RPMI8226 (cell line): ENCODE results near the gene NKD2.
A peak's percentile ranks its signal among the peaks of the same experiment; 100 is the strongest.

Source experiments
- DNase-seq: peaks from one replicate; pipeline ENCODE4 v3.0.0-alpha.2; 2015

The NKD2 gene

GRCh38 chr5:1032011-1032410, 23.4 kb downstream of the NKD2 start:
- no peak for DNase-seq

GRCh38 chr5:1032551-1033027, 24.0 kb downstream of the NKD2 start:
- DNase-seq: no peak

GRCh38 chr5:1033178-1033577, 24.6 kb downstream of the NKD2 start:
- no peak for DNase-seq

GRCh38 chr5:1033606-1034420, 25.2 kb downstream of the NKD2 start:
- DNase-seq: no peak

GRCh38 chr5:1034421-1034905, 25.9 kb downstream of the NKD2 start:
- DNase-seq: no peak

- no peak for DNase-seq
Measured at GRCh38 chr5:1034986-1035385, 26.4 kb downstream of the NKD2 start.

GRCh38 chr5:1035421-1036405, 27.1 kb downstream of the NKD2 start:
- DNase-seq: no peak

GRCh38 chr5:1036504-1037122, 28.0 kb downstream of the NKD2 start:
- no peak for DNase-seq

GRCh38 chr5:1037123-1037670, 28.6 kb downstream of the NKD2 start:
- peak; percentile 51 for DNase-seq

- DNase-seq: no peak
Measured at GRCh38 chr5:1037671-1038416, 29.2 kb downstream of the NKD2 start.

- DNase-seq: no peak
Measured at GRCh38 chr5:1038417-1039209, 30.0 kb downstream of the NKD2 start.

GRCh38 chr5:1039210-1039548, 30.6 kb downstream of the NKD2 start:
- no peak for DNase-seq

GRCh38 chr5:1039706-1040260, 31.2 kb downstream of the NKD2 start:
- DNase-seq: no peak

- no peak for DNase-seq
Measured at GRCh38 chr5:1040571-1040970, 32.0 kb downstream of the NKD2 start.

- no peak for DNase-seq
Measured at GRCh38 chr5:1041225-1042143, 32.9 kb downstream of the NKD2 start.

GRCh38 chr5:1042626-1043025, 34.0 kb downstream of the NKD2 start:
- no peak for DNase-seq

GRCh38 chr5:1043327-1043726, 34.7 kb downstream of the NKD2 start:
- DNase-seq: no peak

GRCh38 chr5:1044117-1044516, 35.5 kb downstream of the NKD2 start:
- DNase-seq: no peak

GRCh38 chr5:1045960-1046560, 37.5 kb downstream of the NKD2 start:
- DNase-seq: no peak
